Keratinocyte (primary cell): ENCODE measurements around the gene TAF11L8. TPM values are rescaled to one million over a fixed set of nuclear protein-coding genes. Genes with fewer than 3 reads are reported as not detected.
"Not testable (repeated sequence)": the region's sequence is repeated elsewhere in the genome, so short reads cannot be mapped to it uniquely, and the experiment has no call there.

Experiments used
- DNase-seq: peaks from one replicate; pipeline ENCODE4 v3.0.0-alpha.2; 2011; ENCODE audit warnings: low read depth, missing footprints, low spot score
- FAIRE-seq: peaks from 2 replicates; lab custom pipeline; 2011; peaks lifted over from hg19 to GRCh38; lab: Jason Lieb, UNC
- H2AFZ ChIP-seq: 2 replicates; pipeline ENCODE4 v1.6.0; 2012; ENCODE audit warnings: low read length, control low read depth, inconsistent platforms; ENCODE audit not compliant: control insufficient read depth
- H3K27ac ChIP-seq: 2 replicates; pipeline ENCODE4 v1.5.1; 2011; ENCODE audit warnings: low read length; ENCODE audit not compliant: control insufficient read depth, insufficient read depth
- H3K27me3 ChIP-seq: 3 replicates; pipeline ENCODE4 v1.6.0; 2011; ENCODE audit warnings: low read length; ENCODE audit not compliant: control insufficient read depth, insufficient read depth; ENCODE audit errors: extremely low read depth
- H3K36me3 ChIP-seq, 2 experiments: 2 replicates in 1 of 2; 3 replicates in 1 of 2; pipeline ENCODE4 v1.5.1; 2011; ENCODE audit warnings: low read length in 2 of 2, mild to moderate bottlenecking in 1 of 2; ENCODE audit not compliant: control insufficient read depth in 2 of 2, insufficient read depth in 2 of 2; ENCODE audit errors: extremely low read depth in 1 of 2
- H3K4me1 ChIP-seq: 3 replicates; pipeline ENCODE4 v1.5.1; 2011; ENCODE audit warnings: low read length; ENCODE audit not compliant: control insufficient read depth, insufficient read depth; ENCODE audit errors: extremely low read depth
- H3K4me2 ChIP-seq: 3 replicates; pipeline ENCODE4 v1.6.0; 2011; ENCODE audit warnings: low read depth, low read length; ENCODE audit not compliant: control insufficient read depth, insufficient read depth; ENCODE audit errors: extremely low read depth
- H3K4me3 ChIP-seq, 3 experiments: fragments of 200-600 bp in 1 of 3; sonication (generic) in 1 of 3; 2 replicates in 2 of 3; 3 replicates in 1 of 3; pipeline ENCODE4 v1.5.1; 2011 to 2016; ENCODE audit warnings: low read length in 3 of 3, mild to moderate bottlenecking in 3 of 3, control low read depth in 2 of 3, inconsistent platforms in 1 of 3, low read depth in 1 of 3, mixed read lengths in 1 of 3, mixed run types in 1 of 3, moderate library complexity in 1 of 3; ENCODE audit not compliant: control insufficient read depth in 2 of 3, insufficient read depth in 2 of 3; ENCODE audit errors: extremely low read depth in 1 of 3
- H3K79me2 ChIP-seq: 2 replicates; pipeline ENCODE4 v1.6.0; 2012; ENCODE audit warnings: low read length; ENCODE audit not compliant: control insufficient read depth, insufficient read depth
- H3K9ac ChIP-seq: 3 replicates; pipeline ENCODE4 v1.6.0; 2011; ENCODE audit warnings: low read length; ENCODE audit not compliant: control insufficient read depth, insufficient read depth; ENCODE audit errors: extremely low read depth
- H3K9me1 ChIP-seq: 3 replicates; pipeline ENCODE4 v1.6.0; 2011; ENCODE audit warnings: low read length; ENCODE audit not compliant: control insufficient read depth, insufficient read depth; ENCODE audit errors: extremely low read depth
- H3K9me3 ChIP-seq: 2 replicates; pipeline ENCODE4 v1.5.1; 2012; ENCODE audit warnings: low read depth, low read length; ENCODE audit not compliant: control insufficient read depth
- H4K20me1 ChIP-seq: 3 replicates; pipeline ENCODE4 v1.6.0; 2011; ENCODE audit warnings: low read length; ENCODE audit not compliant: control insufficient read depth, insufficient read depth; ENCODE audit errors: extremely low read depth
- EZH2 ChIP-seq: IDR thresholded peaks from one replicate; pipeline ENCODE4 v1.6.1; 2012; ENCODE audit warnings: inconsistent platforms, mild to moderate bottlenecking, low read length, moderate library complexity
- dilution Hi-C: fragments of 300-500 bp; cut with MboI; formaldehyde crosslinking; loops from one replicate; pipeline ENCODE4 v1.7.0; 2020; ENCODE audit warnings: low sequenced_read_pairs; ENCODE audit not compliant: extremely low pct_ligation_motif_present
- polyA plus RNA-seq, 5 experiments: library from polyadenylated mRNA; depleted of rRNA in 3 of 5; stranded (reverse) in 3 of 5; stranded (forward) in 1 of 5; unstranded in 1 of 5; fragments of >200 nt; gene quantifications; 1 replicate in 1 of 5; 2 replicates in 3 of 5; 3 replicates in 1 of 5; pipeline versions ENCODE4 v1.2.1 to v1.2.3, GENCODE V29; 2011 to 2012; ENCODE audit warnings: missing spikeins in 2 of 5, low read depth in 1 of 5, low replicate concordance in 1 of 5
- TF ChIP-seq, protein P1 (sequence below), 3 experiments: IDR thresholded peaks in 1 of 3; conservative IDR thresholded peaks in 1 of 3; optimal IDR thresholded peaks in 1 of 3; 2 replicates in 2 of 3; 3 replicates in 1 of 3; pipeline versions ENCODE3 to v1.5.1; 2011; ENCODE audit warnings: low read length in 3 of 3, mild to moderate bottlenecking in 3 of 3, moderate library complexity in 2 of 3, control low read depth in 1 of 3, inconsistent platforms in 1 of 3; ENCODE audit not compliant: insufficient read depth in 2 of 3; ENCODE audit errors: extremely low read depth in 1 of 3

TAF11L8 gene
- polyA plus RNA-seq, 1 donor (not counting 4 experiments of a cell fraction or from before 2014, with no cell fraction given): not detected

DNA sequence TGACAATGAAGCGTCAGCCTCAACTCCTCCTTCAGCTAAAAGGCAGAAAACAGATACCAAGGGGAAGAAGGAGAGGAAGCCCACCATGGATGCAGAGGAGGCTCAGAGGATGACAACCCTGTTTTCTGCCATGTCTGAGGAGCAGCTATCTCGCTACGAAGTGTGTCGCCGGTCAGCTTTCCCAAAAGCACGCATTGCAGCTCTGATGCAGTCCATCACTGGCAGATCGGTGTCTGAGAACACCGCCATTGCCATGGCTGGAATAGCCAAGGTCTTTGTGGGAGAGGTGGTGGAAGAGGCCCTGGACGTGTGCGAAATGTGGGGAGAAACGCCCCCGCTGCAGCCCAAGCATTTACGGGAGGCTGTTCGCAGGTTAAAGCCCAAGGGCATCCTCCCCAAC is 14.2 kb upstream of the TAF11L8 start:
- Histone ChIP-seq H3K4me3 (no peak overlapping the region), H3K79me2 (no peaks in the 10 kb centered on the region), H3K4me2 (no peak overlapping the region), H3K27ac (no peak overlapping the region), H3K4me1 (no peaks in the 10 kb centered on the region), H4K20me1 (no peaks in the 10 kb centered on the region), H3K9ac (no peak overlapping the region), H3K27me3 (no peaks in the 10 kb centered on the region), H3K36me3 (no peaks in the 10 kb centered on the region), H3K9me1 (no peaks in the 10 kb centered on the region), H3K9me3 (peaks cover 4% of the 10 kb centered on the region), H2AFZ (no peak overlapping the region)
- TF ChIP-seq, protein P1, sequence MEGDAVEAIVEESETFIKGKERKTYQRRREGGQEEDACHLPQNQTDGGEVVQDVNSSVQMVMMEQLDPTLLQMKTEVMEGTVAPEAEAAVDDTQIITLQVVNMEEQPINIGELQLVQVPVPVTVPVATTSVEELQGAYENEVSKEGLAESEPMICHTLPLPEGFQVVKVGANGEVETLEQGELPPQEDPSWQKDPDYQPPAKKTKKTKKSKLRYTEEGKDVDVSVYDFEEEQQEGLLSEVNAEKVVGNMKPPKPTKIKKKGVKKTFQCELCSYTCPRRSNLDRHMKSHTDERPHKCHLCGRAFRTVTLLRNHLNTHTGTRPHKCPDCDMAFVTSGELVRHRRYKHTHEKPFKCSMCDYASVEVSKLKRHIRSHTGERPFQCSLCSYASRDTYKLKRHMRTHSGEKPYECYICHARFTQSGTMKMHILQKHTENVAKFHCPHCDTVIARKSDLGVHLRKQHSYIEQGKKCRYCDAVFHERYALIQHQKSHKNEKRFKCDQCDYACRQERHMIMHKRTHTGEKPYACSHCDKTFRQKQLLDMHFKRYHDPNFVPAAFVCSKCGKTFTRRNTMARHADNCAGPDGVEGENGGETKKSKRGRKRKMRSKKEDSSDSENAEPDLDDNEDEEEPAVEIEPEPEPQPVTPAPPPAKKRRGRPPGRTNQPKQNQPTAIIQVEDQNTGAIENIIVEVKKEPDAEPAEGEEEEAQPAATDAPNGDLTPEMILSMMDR (optimal IDR thresholded peaks at IDR 0.05 in 1 of 3, IDR thresholded peaks at IDR 0.05 in 1 of 3, conservative IDR thresholded peaks at IDR 0.05 in 1 of 3; ENCODE audit: extremely low read depth in 1 of 3, insufficient read depth in 2 of 3, low read length in 3 of 3): no peak
- no peak for TF ChIP-seq EZH2
- FAIRE-seq (no peak), DNase-seq (no peak)
- dilution Hi-C loops: no loop called here

DNA sequence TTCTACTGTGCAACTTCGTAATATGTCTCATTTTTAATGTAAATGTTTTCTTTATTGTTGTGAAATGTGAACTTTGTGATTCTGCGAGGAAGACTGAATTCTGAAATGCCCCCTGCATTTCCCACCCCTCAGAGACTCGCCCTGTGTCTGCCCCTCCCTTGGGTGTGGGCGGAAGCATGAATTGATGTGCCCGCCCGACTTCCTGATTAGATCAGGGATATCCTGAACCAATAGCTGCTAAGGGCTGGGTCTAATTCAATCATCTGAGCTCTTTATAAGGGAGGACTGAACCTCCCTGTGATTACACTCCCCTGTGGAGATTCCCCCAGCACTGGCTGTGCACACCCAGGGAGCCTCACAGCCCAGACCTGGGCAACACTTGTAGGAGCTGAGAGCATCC is 13.1 kb upstream of the TAF11L8 start, which contains the start of gene TAF11L11:
TSS of gene TAF11L11 (plus strand) at position 304 of the 400 bp plus-strand sequence.
- DNase-seq, H3K9me1 ChIP-seq, H3K4me2 ChIP-seq, H3K4me1 ChIP-seq, H3K27me3 ChIP-seq, dilution Hi-C loops, H3K36me3 ChIP-seq, H3K9me3 ChIP-seq, H3K4me3 ChIP-seq, FAIRE-seq, H3K27ac ChIP-seq, H2AFZ ChIP-seq, H3K79me2 ChIP-seq, H4K20me1 ChIP-seq, H3K9ac ChIP-seq: not testable (repeated sequence)

DNA sequence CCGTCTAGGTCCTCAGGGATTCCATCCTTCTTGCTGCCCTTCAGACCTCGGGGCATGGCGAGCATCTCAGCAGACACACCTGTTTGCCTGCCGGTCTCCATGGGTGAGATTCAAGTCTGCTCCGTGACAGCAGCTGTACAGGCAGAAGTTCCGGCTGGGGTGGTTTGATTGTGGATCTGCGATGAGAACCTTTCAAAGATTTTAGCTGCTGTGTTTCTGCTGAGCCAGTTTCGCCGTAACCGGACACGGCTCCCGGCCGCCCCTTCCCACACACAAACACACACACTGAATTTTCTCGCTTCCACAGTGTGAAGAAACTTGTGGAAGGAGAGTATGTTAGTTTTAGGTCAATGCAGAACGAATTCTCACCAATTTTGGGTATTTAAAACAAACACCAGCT is 7.0 kb upstream of the TAF11L8 start, which contains the start of gene TAF11L10:
TSS of gene TAF11L10 (minus strand) at position 101 of the 400 bp plus-strand sequence.
- H3K36me3 ChIP-seq, dilution Hi-C loops, H3K9me1 ChIP-seq, H3K9ac ChIP-seq, DNase-seq, H2AFZ ChIP-seq, H3K9me3 ChIP-seq, H3K27ac ChIP-seq, FAIRE-seq, H3K4me1 ChIP-seq, H3K27me3 ChIP-seq, H4K20me1 ChIP-seq, H3K4me2 ChIP-seq, H3K79me2 ChIP-seq, H3K4me3 ChIP-seq: not testable (repeated sequence)

DNA sequence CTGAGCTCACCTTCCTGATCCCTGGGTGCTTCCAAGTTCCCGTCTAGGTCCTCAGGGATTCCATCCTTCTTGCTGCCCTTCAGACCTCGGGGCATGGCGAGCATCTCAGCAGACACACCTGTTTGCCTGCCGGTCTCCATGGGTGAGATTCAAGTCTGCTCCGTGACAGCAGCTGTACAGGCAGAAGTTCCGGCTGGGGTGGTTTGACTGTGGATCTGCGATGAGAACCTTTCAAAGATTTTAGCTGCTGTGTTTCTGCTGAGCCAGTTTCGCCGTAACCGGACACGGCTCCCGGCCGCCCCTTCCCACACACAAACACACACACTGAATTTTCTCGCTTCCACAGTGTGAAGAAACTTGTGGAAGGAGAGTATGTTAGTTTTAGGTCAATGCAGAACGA is 3.5 kb upstream of the TAF11L8 start, which contains the start of gene TAF11L9:
TSS of gene TAF11L9 (minus strand) at position 140 of the 400 bp plus-strand sequence.
- H3K79me2 ChIP-seq, H3K4me1 ChIP-seq, H3K9me3 ChIP-seq, FAIRE-seq, H4K20me1 ChIP-seq, H3K9me1 ChIP-seq, dilution Hi-C loops, DNase-seq, H3K9ac ChIP-seq, H3K27ac ChIP-seq, H3K4me3 ChIP-seq, H3K27me3 ChIP-seq, H3K36me3 ChIP-seq, H2AFZ ChIP-seq, H3K4me2 ChIP-seq: not testable (repeated sequence)
